Esophagus squamous epithelium (tissue), 5 donors: Measurements from ENCODE around the gene PIGBOS1. TPM values are rescaled to one million over a fixed set of nuclear protein-coding genes. Genes with fewer than 3 reads are reported as not detected.

ENCODE experiments used
- DNase-seq: peaks from one replicate; lab custom pipeline; 2025; lab: John Stamatoyannopoulos, UW
- H3K27ac ChIP-seq, 4 donors: fragments of 200-600 bp; sonication (generic); one replicate each; pipeline ENCODE4 v1.5.1; 2016 to 2019; ENCODE audit warnings: mild to moderate bottlenecking in 1 of 4
- H3K27me3 ChIP-seq, 4 donors: fragments of 200-600 bp; sonication (generic); 1 replicate in 3 of 4; 2 replicates in 1 of 4; pipeline versions ENCODE4 v1.5.1 to v1.6.0; 2017 to 2021; ENCODE audit warnings: antibody characterized with exemption in 1 of 4
- H3K36me3 ChIP-seq, 3 donors: fragments of 200-600 bp; sonication (generic); one replicate each; pipeline ENCODE4 v1.5.1; 2016 to 2019
- H3K4me1 ChIP-seq, 3 donors: fragments of 200-600 bp; sonication (generic); one replicate each; pipeline ENCODE4 v1.5.1; 2017 to 2019
- H3K4me3 ChIP-seq, 4 donors: fragments of 200-600 bp; sonication (generic); 1 replicate in 3 of 4; 2 replicates in 1 of 4; pipeline ENCODE4 v1.5.1; 2016 to 2019; ENCODE audit warnings: mild to moderate bottlenecking in 2 of 4, moderate library complexity in 1 of 4
- H3K9me3 ChIP-seq, 3 donors: fragments of 200-600 bp; sonication (generic); one replicate each; pipeline ENCODE4 v1.5.1; 2016 to 2019
- CTCF ChIP-seq, 6 experiments: fragments of 450-650 bp in 4 of 6; fragments of 200-600 bp in 2 of 6; sonication (generic) in 2 of 6; IDR thresholded peaks; one replicate each; pipeline ENCODE4 v1.5.1; 2016 to 2019; ENCODE audit warnings: antibody characterized with exemption in 6 of 6, mild to moderate bottlenecking in 4 of 6, moderate library complexity in 4 of 6
- POLR2A ChIP-seq, 4 donors: fragments of 450-650 bp; IDR thresholded peaks; one replicate each; pipeline ENCODE4 v1.6.1; 2017; ENCODE audit warnings: antibody characterized with exemption in 4 of 4, mild to moderate bottlenecking in 4 of 4, moderate library complexity in 3 of 4
- WGBS, 2 donors: methylation state at CpG; one replicate each; pipeline ENCODE4 v1.1.5; 2018; 5-methylcytosine and 5-hydroxymethylcytosine counted together
- intact Hi-C: fragments of 100-400 bp; cut with DNase I; formaldehyde crosslinking; loops from one replicate; pipeline ENCODE4 v1.15.0; 2022
- total RNA-seq, 4 donors: library from RNA; depleted of rRNA; stranded (reverse); fragments of >200 nt; gene quantifications; one replicate each; pipeline ENCODE4 v1.1.0, GENCODE V29; 2016
- donor health status: DM: yes; HTN: yes; CAD: no.

Gene PIGBOS1
- total RNA-seq, 4 donors from 2014 or later = 2.6 to 13.5 (median 9.9) TPM

GRCh38 chr15:55279746-55280351 lies 39.1 kb downstream of the PIGBOS1 start:
- Histone ChIP-seq H3K4me3 (no peak overlapping the region), H3K4me1 (peaks cover 0 to 58% (median 23%) of the 10 kb centered on the region in 3 donors), H3K27ac (peak overlapping the region in 2 of 4 donors; percentile 29 to 71), H3K36me3 (peaks cover 0 to 4% (median 0%) of the 10 kb centered on the region in 3 donors), H3K27me3 (no peaks in the 10 kb centered on the region), H3K9me3 (no peaks in the 10 kb centered on the region)
- TF ChIP-seq CTCF (IDR thresholded peaks at IDR 0.05) = no peak
- no peak for TF ChIP-seq POLR2A (IDR thresholded peaks at IDR 0.05)
- intact Hi-C loops = no loop called here
- no peak for DNase-seq
- WGBS, 2 donors = 43 to 47% methylated on average over 4 of the region's 4 CpGs

- H3K4me3 ChIP-seq = no peak overlapping the region
- TF ChIP-seq POLR2A (IDR thresholded peaks at IDR 0.05) (no peak), CTCF (IDR thresholded peaks at IDR 0.05) (no peak)
- H3K4me1 ChIP-seq = peaks cover 0 to 52% (median 17%) of the 10 kb centered on the region in 3 donors
- peaks cover 0 to 5% (median 0%) of the 10 kb centered on the region in 3 donors for H3K36me3 ChIP-seq
- 49 to 81% methylated on average over 2 of the region's 2 CpGs for WGBS, 2 donors
- no peak for DNase-seq
- H3K27me3 ChIP-seq = no peaks in the 10 kb centered on the region
- peak overlapping the region in 2 of 4 donors; percentile 29 to 71 for H3K27ac ChIP-seq
- intact Hi-C loops = no loop called here
- H3K9me3 ChIP-seq = no peaks in the 10 kb centered on the region
Observed at GRCh38 chr15:55279100-55279745, 39.7 kb downstream of the PIGBOS1 start.

GRCh38 chr15:55277715-55278114 lies 41.2 kb downstream of the PIGBOS1 start:
- Histone ChIP-seq H3K4me1 (peaks cover 0 to 38% (median 14%) of the 10 kb centered on the region in 3 donors), H3K27me3 (no peaks in the 10 kb centered on the region), H3K4me3 (no peak overlapping the region), H3K9me3 (no peaks in the 10 kb centered on the region), H3K27ac (peak overlapping the region in 2 of 4 donors; percentile 45 to 57), H3K36me3 (peaks cover 0 to 5% (median 0%) of the 10 kb centered on the region in 3 donors)
- no peak for DNase-seq
- intact Hi-C loops = no loop called here
- TF ChIP-seq CTCF (IDR thresholded peaks at IDR 0.05) = no peak
- no peak for TF ChIP-seq POLR2A (IDR thresholded peaks at IDR 0.05)
- WGBS, 2 donors = 62 to 69% methylated on average over 2 of the region's 2 CpGs

- Histone ChIP-seq H3K4me3 (no peak overlapping the region), H3K36me3 (peaks cover 0 to 5% (median 0%) of the 10 kb centered on the region in 3 donors), H3K27ac (peak overlapping the region in 2 of 4 donors; percentile 45 to 57), H3K4me1 (peaks cover 0 to 32% (median 9%) of the 10 kb centered on the region in 3 donors), H3K27me3 (no peaks in the 10 kb centered on the region), H3K9me3 (no peaks in the 10 kb centered on the region)
- DNase-seq = no peak
- intact Hi-C loops = no loop called here
- 43 to 62% methylated on average over 7 of the region's 7 CpGs for WGBS, 2 donors
- no peak for TF ChIP-seq POLR2A (IDR thresholded peaks at IDR 0.05)
- no peak for TF ChIP-seq CTCF (IDR thresholded peaks at IDR 0.05)
Observed at GRCh38 chr15:55277116-55277564, 41.8 kb downstream of the PIGBOS1 start.

- Histone ChIP-seq H3K27me3 (no peaks in the 10 kb centered on the region), H3K27ac (peak overlapping the region in 1 of 4 donors; percentile 5), H3K4me3 (no peak overlapping the region), H3K36me3 (peaks cover 0 to 5% (median 0%) of the 10 kb centered on the region in 3 donors), H3K9me3 (no peaks in the 10 kb centered on the region), H3K4me1 (peaks cover 0 to 24% (median 5%) of the 10 kb centered on the region in 3 donors)
- no peak for DNase-seq
- intact Hi-C loops = no loop called here
- 90 to 91% methylated on average over 5 of the region's 5 CpGs for WGBS, 2 donors
- no peak for TF ChIP-seq CTCF (IDR thresholded peaks at IDR 0.05)
- TF ChIP-seq POLR2A (IDR thresholded peaks at IDR 0.05) = no peak
Observed at GRCh38 chr15:55276324-55276723, 42.6 kb downstream of the PIGBOS1 start.
